ENCODE measurements around the gene ASTN2.
A peak's percentile ranks its signal among the peaks of the same experiment; 100 is the strongest.

The ASTN2 gene

GRCh38 chr9:116387934-116388698, 1026.7 kb downstream of the ASTN2 start:
- peak; percentile 99 for DNase-seq

- peak; percentile 23 for DNase-seq
Observed at GRCh38 chr9:116383936-116384335, 1030.9 kb downstream of the ASTN2 start.

GRCh38 chr9:116383133-116383532, 1031.7 kb downstream of the ASTN2 start:
- DNase-seq: peak; percentile 32

GRCh38 chr9:116382053-116382452, 1032.8 kb downstream of the ASTN2 start:
- DNase-seq: no peak

GRCh38 chr9:116381350-116381749, 1033.5 kb downstream of the ASTN2 start:
- DNase-seq: no peak

GRCh38 chr9:116380496-116380995, 1034.3 kb downstream of the ASTN2 start:
- no peak for DNase-seq

- DNase-seq: no peak
Observed at GRCh38 chr9:116379821-116380220, 1035.0 kb downstream of the ASTN2 start.

- no peak for DNase-seq
Observed at GRCh38 chr9:116378873-116379272, 1036.0 kb downstream of the ASTN2 start.

GRCh38 chr9:116377179-116377798, 1037.6 kb downstream of the ASTN2 start:
- DNase-seq: peak; percentile 91
